PC-9 (cell line): Measurements from ENCODE around the gene MAGEF1.

Experiments
- EZH2 ChIP-seq: fragments of 200-600 bp; sonication (generic); IDR thresholded peaks from 2 replicates; pipeline ENCODE4 v1.8.0; 2017; ENCODE audit warnings: antibody characterized with exemption, low read depth
- TF ChIP-seq, protein P1 (sequence below): fragments of 200-600 bp; sonication (generic); conservative IDR thresholded peaks from 2 replicates; pipeline ENCODE4 v1.6.1; 2017; ENCODE audit warnings: mixed run types, antibody characterized with exemption, mild to moderate bottlenecking, moderate library complexity

DNA sequence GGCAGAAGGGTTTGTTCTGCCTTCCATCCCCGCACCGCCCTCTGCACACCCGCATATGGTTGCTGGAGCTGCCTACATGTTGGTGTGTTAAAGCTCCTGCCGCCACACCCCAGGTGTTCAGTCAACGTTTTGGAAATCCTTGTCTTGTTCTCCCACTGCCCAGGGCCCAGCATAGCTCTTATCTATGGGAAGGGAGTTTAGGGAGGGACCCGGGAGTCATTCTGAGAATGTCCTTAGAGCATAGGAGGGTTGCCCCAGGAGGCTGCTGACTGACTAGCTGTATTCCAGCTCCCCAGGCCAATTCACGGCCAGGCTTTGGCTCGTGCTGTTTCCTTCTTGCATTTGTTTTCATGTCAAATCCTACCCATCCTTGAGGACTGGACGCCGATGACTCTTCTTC is 46.8 kb downstream of the MAGEF1 start:
- TF ChIP-seq, protein P1, sequence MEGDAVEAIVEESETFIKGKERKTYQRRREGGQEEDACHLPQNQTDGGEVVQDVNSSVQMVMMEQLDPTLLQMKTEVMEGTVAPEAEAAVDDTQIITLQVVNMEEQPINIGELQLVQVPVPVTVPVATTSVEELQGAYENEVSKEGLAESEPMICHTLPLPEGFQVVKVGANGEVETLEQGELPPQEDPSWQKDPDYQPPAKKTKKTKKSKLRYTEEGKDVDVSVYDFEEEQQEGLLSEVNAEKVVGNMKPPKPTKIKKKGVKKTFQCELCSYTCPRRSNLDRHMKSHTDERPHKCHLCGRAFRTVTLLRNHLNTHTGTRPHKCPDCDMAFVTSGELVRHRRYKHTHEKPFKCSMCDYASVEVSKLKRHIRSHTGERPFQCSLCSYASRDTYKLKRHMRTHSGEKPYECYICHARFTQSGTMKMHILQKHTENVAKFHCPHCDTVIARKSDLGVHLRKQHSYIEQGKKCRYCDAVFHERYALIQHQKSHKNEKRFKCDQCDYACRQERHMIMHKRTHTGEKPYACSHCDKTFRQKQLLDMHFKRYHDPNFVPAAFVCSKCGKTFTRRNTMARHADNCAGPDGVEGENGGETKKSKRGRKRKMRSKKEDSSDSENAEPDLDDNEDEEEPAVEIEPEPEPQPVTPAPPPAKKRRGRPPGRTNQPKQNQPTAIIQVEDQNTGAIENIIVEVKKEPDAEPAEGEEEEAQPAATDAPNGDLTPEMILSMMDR = no peak
- no peak for TF ChIP-seq EZH2
